Endothelial cell of umbilical vein (primary cell): ENCODE measurements around the gene AMT.

Experiments
- CTCF ChIP-seq, 2 donors: IDR thresholded peaks; 1 replicate in 1 of 2; 2 replicates in 1 of 2; pipeline ENCODE4 v1.5.1; 2011; ENCODE audit warnings: low read length in 2 of 2, mild to moderate bottlenecking in 2 of 2, moderate library complexity in 2 of 2, control low read depth in 1 of 2, inconsistent platforms in 1 of 2, low read depth in 1 of 2; ENCODE audit not compliant: insufficient read depth in 1 of 2; ENCODE audit errors: extremely low read depth in 1 of 2
- EZH2 ChIP-seq: IDR thresholded peaks from 2 replicates; pipeline ENCODE4 v1.6.1; 2012; ENCODE audit warnings: borderline replicate concordance, low read depth, mild to moderate bottlenecking, moderate library complexity, low read length, inconsistent platforms; ENCODE audit not compliant: severe bottlenecking
- GATA2 ChIP-seq: IDR thresholded peaks from 2 replicates; pipeline ENCODE4 v1.7.0; 2011; ENCODE audit warnings: low read depth, mild to moderate bottlenecking, moderate library complexity, mixed read lengths, low read length; ENCODE audit not compliant: insufficient read length, insufficient read depth
- POLR2A ChIP-seq: IDR thresholded peaks from 2 replicates; pipeline ENCODE4 v1.6.1; 2012; ENCODE audit warnings: low read depth, mild to moderate bottlenecking, control low read depth, low read length
- POLR2AphosphoS5 ChIP-seq: IDR thresholded peaks from 2 replicates; pipeline ENCODE4 v1.6.1; 2012; ENCODE audit warnings: low read depth, mild to moderate bottlenecking, control low read depth, low read length, moderate library complexity; ENCODE audit not compliant: insufficient read depth

GRCh38 chr3:49414753-49415152, 7.5 kb downstream of the AMT start:
- TF ChIP-seq EZH2 (no peak), CTCF (IDR thresholded peaks at IDR 0.05; ENCODE audit: extremely low read depth in 1 of 2, insufficient read depth in 1 of 2, low read depth in 1 of 2, low read length in 2 of 2) (no peak), POLR2A (no peak), POLR2AphosphoS5 (no peak), GATA2 (no peak)
